GM12892 (cell line): ENCODE measurements around the gene NCAM1.

Source experiments
- POLR2A ChIP-seq: IDR thresholded peaks from 2 replicates; pipeline ENCODE4 v1.6.1; 2011; ENCODE audit warnings: low read depth, low read length, control low read depth
- POLR2AphosphoS5 ChIP-seq: IDR thresholded peaks from 2 replicates; pipeline ENCODE4 v1.6.1; 2011; ENCODE audit warnings: low read depth, low read length, control low read depth
- TAF1 ChIP-seq: IDR thresholded peaks from 2 replicates; pipeline ENCODE4 v1.6.1; 2011; ENCODE audit warnings: low read depth, mild to moderate bottlenecking, control low read depth, low read length, borderline replicate concordance

- TF ChIP-seq POLR2A = no peak
- no peak for TF ChIP-seq TAF1
- TF ChIP-seq POLR2AphosphoS5 = no peak
These were observed 171.9 kb downstream of the NCAM1 start for GRCh38 chr11:113133071-113133470.
